Ecto neural progenitor cell (in vitro differentiated cells): ENCODE results near the gene SMIM32.

Experiments used
- DNase-seq: peaks from one replicate; pipeline ENCODE4 v3.0.0-alpha.2; 2018; ENCODE audit warnings: low spot score

SMIM32 gene

DNA sequence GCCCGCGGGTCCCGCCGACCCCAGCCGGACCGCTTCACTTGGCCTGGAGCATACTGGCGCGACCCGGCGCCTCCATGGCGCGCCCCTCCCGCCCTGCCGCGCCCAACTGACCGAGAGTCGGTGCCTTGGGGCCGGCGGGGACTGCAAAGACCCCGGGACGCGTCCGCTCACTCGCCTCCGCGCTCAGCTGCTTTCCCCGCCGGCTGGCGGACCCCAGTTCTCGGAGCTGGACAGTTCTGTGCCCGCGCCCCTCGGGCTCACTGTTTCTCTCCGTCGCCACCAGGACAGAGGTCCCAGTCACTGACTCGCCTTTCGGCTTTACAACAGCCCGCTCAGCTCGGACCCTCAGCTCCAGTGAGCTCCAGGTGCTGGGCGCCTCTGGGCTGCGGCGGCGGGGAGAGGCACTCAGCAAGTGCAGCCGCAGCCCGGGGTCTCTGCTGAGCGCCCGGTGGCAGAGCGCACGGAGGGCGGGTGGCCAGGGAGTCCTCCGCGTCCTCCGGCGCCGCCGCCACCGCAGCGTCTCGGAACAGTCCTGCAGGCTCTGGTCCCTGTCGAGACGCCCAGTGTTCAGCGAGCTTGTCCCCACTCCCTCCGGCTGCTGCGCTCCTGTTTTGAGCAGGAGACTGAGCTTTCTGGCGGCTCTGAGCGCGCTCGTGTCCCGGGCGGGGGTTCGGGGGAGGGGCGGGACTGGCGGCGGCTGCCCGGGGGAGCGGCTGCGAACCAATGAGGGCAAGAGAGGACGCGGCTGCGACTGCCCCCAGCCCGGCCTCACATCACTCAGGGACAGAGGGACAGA lies at the start of gene SMIM32:
SMIM32 (minus strand) TSS at position 637 of the 796 bp plus-strand sequence. CDS start 638 bp downstream, outside the sequence.
- peak; percentile 77 for DNase-seq

DNA sequence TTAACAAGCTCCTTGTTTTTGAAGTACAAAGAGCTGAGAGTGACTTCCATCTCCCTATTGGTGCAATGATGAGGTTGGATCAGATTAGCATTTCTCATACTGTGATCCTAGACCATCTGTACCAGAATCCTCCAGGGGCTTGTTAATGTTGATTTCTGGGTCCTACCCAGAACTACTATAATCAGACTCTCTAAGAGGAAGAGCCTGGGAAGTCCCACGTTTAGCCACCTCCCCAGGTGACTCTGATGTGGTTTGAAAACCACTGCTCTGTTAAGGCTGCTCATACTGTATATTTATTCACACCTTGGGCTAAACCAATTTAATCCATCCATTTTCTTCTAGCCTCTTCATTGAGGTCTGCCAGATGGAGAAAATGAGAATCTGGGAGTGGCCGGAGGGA lies 49.6 kb upstream of the SMIM32 start:
- no peak for DNase-seq

DNA sequence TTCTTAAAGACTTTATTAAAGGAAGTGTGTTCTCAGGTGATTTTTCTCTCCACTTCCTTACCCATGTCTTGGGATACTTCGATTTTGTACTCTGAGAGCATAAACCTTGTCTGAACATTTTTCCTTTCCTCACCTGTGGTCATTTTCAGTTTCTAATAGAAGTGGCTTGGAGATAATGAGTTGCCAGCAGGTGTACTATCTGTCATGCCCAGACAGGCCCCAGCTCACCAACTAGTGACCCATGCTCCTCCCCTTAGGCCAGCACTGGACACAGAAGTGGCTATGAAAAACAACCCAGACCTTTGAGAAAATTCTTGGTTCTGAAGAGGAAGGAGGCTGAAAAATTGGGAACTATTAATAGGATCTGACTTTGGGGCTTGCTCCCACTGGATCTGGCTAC lies 49.2 kb upstream of the SMIM32 start:
- DNase-seq: no peak

DNA sequence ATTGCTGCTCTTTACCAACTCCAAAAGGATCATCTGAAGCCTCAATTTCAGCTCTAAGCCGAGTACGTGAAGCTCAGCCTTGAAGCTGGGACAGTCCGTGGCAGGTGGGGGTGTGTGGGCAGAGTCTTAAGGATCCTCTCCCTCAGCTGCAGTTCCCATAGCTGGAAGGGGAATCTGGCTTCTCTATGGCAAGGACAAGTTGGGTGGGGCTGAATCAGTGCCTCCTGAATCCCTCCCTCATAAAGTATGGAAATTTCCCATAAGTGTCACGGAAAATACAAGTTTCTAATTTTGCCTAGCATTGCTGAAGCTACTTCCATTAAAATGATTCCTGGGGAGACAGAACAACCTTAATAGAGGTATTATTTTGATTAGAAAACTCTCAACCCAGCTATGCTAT lies 47.9 kb upstream of the SMIM32 start:
- DNase-seq: no peak

DNA sequence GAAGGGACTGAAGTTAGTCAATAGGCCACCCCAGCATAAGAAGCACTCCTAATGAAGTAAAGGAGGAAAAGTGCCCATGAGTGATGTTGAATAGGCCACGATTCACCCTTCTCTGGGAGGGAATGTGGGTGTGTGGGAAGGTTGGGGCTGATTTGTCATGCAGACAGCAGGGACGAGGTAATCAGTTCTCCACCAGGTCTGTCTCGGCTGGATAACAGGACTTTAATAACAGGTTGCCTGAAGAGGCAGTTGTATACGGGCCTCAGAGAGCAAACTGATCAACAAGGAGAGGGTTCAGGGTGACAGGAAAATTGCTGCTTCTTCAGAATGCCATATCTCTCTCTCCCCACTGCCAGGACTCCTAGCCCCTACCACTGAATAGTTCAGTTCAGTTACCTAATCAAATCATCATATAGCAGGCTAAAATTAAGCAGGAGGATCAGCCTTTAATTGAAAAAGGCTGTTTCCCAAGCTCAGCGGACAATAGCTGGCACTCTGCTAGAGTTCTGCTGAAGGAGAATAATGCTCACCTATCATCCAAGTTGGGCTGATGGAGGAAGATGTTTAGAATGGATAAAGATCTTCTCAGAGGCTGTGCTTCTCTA lies 43.6 kb upstream of the SMIM32 start:
- DNase-seq: no peak

DNA sequence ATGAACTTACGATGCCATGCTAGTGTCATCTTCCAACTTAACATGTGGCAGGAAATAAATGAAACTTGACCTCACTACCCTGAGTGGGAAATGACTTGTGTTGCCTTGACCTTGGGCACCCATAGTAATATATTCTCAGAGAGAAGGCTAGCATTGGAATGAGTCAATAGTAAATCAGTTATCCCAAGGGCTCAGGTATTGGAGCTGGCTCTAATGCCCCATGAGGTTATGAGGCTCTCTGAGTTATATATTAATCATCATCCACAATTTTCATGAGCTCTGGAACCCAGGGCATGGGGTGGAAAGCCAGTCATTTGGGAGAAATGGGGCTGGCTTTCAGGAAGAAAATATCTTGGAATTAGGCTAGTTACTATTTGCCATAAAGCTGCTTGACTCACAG lies 42.4 kb upstream of the SMIM32 start:
- DNase-seq: no peak

DNA sequence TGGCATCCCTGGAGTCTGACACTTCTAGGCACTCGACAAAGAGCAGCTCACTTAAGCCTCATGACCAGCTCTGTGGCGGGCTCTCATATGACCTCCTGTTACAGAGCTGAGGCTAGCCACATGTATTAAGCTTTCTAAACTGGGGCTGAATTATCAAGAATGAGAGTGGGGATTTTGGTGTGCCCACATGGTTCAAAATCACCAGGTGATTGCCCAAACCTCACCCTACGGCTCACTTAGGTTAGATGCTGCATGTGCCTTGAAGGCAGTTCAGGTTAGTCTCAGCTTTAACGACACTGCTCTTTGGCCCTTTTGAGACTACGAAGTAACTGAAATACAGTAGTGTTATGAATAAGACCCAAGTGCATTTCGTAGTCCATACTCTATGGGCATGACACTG lies 39.4 kb upstream of the SMIM32 start:
- DNase-seq: no peak

DNA sequence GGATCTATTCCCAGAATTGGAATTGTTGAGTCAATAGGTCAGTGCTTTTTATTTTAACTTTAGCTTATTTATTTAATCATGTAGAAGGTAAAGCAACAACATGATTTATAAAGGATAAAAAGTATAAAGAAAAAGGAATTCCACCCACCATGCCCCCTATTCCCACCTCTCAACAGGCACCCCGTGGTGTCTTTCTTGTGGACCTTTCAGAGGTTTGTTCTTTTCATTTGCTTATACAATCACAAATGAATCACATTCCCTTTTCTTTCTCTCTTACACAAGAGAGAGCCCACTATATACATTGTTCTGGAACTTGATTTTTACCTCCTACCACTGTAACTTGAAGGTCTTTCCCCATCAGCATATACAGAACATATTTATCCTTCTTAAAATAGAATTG lies 37.2 kb upstream of the SMIM32 start:
- no peak for DNase-seq

DNA sequence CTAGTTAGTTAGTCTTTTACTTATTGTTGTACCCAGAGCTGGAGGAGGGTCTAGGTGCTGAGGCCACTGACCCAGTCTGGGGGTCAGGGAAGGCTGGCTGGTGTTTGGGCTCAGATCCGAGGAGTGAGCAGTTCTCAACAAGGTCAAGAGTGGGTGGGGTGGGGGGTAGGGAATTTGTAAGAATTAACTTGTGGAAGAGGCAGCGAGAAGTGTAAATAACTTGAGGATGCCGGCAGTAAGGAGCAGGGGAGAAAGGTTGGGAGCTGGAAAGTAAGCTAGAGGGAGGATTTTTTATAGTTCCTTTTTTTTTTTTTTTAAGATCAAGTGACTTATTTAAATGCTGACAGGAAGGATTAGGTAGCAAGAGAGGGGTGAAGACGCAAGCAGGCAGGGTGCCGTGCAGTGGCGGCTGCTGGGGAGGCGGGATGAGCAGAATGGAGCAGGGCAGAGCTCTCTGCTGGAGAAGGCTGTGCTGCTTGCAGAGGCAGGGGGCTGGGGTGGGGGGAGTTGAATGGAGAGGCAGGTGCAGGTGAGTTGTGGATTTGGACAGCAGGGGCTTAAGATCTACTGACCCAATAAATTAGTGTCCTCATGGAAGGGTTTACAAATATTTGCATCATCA lies 35.3 kb upstream of the SMIM32 start:
- no peak for DNase-seq

DNA sequence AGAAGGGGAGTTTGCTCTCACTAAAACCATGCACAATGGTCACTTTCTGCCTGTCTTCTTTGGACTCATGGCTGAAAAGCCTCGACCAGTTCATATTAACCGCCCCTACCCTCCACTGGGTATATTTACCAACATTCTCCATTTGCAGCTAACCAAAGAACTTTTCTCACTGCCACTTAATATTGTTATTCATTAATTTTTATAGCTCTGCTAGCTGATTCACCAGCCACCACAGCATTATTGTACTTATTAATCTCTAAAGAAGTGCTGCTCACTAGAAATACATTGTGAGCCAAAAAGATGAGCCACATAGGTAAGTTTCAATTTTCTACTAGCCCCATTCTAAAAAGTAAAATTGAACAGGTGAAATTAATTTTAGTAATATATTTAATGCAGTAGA lies 33.4 kb upstream of the SMIM32 start:
- no peak for DNase-seq

DNA sequence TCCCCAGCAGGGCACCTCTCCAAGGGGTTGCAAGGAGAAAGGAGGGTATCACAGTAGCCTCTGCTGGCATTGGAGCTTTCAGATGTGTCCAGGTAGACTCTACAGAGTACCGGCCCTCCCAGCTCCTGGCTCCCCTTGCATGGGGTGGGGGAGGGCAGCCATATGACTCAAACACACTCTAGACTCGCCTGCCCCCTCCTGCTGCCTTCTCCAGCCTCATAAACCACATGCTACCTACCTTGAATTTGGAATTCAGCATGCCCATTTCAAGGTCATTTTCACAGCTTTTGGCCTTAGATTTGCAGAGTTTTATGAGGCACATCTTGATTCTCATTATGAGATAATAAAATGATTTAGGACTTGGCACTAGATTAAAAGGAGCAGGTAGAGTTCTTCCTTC lies 32.8 kb upstream of the SMIM32 start:
- DNase-seq: no peak

DNA sequence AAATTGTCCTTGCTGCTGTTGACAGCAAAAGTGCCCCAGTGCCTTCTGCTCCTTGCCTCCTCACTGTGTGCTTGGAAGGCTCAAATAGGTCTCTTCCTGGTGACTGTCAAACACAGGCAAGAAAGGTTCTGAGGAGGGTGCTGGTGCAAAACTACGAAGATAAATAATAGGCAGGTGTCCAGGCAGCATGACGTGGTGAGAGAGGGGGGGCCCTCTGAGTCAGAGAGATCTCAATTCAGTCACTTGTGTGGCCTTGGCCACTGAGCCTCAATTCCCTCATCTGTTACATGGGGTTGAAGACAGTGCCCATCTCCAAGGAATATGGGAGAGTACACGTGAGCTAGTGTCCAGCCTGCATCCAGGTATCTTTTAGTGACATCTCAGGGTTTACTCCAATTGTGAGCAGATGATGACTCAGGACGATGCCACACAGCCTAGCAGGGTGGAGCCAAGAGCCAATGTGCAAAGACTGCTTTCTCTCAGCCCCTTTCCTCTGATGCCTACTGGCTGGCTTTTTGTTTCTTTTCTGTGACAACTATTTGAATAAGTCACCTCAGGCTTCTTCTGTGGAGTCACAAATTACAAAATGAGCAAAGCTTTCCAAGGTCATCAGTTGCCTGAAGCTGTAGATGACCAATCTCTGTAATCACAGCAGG lies 29.7 kb upstream of the SMIM32 start:
- DNase-seq: no peak

DNA sequence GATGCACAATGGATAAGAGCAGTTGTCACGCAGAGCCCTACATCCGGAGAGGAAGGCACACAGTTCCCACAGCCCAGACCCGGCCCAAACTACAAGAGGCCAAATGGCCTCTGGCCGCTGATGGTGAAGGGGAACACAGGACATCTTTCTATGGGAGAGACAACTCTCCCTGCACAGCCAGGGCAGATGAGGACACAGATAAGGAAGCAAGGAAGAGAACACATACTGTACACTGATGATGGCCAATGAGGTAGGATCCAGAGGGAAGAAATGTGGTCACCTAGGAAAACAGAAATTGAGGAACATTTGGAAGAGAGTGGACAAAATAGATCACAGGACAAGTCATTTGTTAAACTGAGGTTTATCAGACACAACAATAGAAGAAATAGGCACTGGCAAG lies 28.4 kb upstream of the SMIM32 start:
- DNase-seq: no peak

DNA sequence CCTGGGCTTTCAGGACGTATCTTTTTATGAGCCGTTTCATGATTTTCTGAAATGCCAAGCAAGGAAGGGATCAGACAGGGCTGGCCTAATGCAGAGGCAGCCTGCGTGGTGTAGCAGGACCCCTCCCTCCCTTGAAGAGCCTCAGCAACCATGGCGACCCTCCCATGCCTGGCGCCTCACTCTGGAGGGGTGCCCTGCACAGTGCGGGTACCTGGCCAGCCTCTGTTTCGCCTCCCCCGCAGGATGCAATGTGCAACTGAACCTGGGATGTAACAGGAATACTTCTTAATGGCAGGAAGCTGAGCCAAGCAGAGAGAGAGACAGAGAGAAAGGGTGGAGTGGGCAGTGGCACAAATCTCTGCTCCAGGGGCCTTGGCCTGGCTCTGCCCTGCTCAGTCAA lies 23.3 kb upstream of the SMIM32 start:
- no peak for DNase-seq

DNA sequence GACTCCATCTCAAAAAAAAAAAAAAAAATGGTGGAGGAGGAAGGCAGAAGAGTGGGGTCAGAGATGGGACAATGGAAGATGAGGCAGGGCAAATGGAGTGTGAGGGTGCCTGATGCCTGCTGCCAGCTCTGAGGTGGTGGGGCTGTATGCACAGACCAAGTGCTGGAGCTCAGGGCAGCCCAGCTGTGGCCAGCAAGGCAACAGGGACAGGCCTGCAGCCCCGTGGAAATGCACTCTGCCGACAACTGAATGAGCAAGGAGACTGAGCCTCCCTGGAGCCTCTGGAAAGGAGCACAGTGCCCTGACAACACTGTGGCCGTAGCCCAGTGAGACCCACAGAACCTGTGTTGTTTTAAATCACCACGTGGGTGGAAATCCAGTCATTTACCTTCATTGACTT lies 22.9 kb upstream of the SMIM32 start:
- no peak for DNase-seq

DNA sequence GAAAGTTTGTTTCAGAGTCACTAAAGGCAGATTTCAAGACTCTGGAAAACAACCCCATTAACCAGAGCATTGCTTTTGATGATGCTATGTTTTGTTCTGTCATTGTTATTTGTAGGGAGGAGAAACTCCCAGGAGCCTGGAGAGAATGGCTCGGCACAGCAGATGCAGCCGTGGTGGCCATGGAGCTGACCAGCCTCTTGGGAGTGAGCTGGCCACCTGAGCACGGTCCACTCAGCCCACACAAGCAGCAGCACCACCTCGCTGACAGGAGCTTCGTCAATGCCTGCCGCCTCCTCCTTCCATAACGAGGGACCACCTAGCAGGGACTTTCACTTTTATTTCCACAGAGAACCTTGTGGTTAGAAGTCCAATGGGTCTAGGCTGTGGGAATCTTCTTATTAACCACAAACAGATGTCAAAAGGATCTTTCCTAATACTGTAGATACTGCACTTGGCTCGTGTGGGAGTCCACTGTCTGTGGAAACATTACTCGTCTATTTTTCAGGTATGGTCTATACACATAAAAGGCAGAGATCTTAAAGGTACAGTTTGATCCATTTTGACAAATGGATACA lies 21.0 kb upstream of the SMIM32 start:
- no peak for DNase-seq

DNA sequence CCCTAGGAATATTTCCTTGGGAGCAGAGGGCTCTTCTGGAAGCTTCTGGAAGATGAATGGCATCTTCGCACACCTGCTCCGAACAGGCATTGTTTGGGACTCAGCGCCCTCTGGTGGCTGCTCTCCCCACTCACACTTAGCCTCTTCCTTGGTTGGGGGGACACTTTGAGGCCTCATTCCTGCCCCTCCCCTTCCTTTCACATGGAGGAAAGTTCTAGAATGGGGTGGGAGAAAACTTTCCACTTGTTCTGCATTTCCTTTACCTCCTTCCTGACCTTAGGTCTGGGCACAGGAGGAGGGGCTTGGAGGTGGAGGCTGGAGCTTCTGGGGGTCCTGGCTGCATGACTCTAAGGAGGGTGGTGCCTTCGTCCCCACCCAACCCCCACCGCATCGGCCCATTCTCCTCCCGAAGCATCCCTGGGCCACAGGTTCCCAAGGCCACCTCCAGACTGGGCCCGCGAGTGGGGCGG lies 19.3 kb upstream of the SMIM32 start:
- peak; percentile 70 for DNase-seq

DNA sequence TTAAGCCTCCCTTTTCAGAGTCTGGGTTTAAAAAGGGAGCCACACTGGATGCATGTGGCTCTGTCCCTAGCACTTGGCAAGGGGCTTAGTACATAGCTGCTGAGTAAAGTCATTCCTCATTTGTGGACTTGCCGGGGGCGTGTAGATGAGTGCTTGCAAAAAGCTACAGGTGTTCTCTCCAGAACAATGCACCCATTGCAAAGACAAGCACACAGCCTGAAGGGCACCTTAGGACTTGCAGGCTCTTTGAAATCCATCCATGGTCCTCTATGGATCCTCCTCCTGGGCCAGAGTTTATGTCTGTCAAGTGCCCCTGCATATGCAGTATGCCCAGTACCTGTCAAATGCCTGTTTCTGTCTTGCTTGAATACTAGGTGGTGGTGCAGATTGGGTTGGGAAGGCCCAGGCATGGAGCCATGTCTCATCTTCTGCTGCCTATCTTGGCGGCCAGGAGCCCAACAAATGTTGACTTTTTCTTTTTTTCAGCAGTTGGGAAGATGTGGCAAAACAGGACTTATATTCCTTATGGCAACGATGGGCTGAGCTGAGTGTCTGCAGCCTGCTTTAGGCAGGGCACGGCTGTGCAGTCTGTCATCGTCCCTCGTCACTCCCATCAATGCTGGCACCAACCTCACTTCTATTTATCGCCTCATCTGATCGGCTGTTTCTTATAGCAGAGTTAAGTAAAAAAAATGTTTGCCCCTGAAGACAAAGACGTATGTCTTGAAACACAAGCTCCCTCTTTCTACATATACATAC lies 18.5 kb upstream of the SMIM32 start:
- no peak for DNase-seq

DNA sequence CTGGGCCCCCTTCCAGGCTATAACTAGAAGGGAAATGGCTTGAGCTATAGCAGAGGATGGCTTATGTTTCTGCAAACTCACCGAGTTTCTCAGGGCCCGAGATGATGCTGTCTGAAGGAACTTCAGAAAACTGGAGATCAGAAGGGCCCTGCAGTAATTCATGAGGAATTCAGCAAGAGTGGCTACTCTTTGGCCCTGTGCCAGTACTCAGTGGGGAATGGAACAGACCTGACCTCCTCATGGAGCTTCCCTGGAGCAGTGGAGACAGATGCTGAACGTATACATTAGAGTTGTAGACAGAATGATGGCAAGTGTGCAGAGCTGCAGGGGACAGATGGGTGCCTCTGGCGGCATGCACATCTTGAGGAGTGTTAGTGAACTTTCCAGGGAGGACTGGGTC lies 17.3 kb upstream of the SMIM32 start:
- no peak for DNase-seq

DNA sequence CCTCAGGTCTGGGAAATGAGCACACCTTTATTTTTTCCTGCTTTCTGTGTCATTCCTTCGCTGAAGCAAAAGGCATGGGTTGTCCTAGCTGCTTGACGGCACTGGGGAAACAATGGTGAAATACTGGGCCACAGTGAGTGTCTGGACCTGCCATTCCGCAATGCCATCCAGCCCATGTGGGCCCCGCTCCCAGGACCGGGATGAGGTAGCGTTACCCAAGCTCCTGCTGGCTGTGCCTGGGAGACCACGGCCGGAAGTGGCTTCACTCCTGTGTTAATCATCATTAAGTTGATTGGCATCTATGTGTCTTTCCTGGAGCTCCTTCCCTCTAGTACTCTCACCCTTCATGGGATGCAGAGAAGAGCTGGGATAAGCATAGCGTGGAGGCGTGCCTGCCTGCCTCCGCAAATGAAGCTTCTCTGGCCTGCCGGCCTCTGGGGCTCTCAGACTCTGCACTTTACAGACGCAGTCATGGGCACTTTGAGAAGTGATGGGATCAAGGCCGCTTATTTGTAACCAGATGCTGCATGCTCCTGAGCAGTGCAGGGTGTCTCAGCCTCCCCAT lies 16.5 kb upstream of the SMIM32 start:
- no peak for DNase-seq

DNA sequence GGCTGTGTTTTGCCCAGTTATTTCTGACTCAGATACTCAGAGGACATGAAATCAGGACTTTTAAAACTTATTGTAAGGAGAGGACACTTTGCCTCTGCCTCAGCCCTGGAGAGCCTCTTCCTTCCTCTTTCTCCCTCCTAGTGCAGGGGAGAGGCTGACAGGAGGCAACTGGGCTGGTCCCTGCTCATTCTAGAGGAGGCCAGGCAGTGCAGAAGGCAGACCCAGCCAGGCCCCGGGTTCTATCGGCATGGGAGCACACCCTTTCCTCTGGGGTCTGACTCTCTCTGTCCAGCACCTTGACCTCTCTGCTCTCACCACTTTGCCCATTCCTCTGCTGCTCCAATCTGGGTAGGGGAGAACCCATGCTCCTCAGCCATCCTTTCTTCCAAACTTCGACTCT lies 16.0 kb upstream of the SMIM32 start:
- no peak for DNase-seq
